Aorta (tissue), 5 donors: ENCODE results near the gene PACC1. TPM values are rescaled to one million over a fixed set of nuclear protein-coding genes. Genes with fewer than 3 reads are reported as not detected.

ENCODE experiments used
- ATAC-seq: fragments of 200-7000 bp; cut with Tn5 transposase; one replicate; pipeline ENCODE4 v1.9.1; 2022; ENCODE audit warnings: moderate library complexity; ENCODE audit not compliant: low FRiP score
- DNase-seq, 2 donors: peaks; one replicate each; pipeline ENCODE4 v3.0.0-alpha.2; 2020
- H3K27ac ChIP-seq, 2 donors: one replicate each; pipeline ENCODE4 v1.5.1; 2013; ENCODE audit warnings: low read length in 2 of 2, mild to moderate bottlenecking in 2 of 2, moderate library complexity in 2 of 2, control low read depth in 1 of 2, inconsistent platforms in 1 of 2, low read depth in 1 of 2
- H3K27me3 ChIP-seq, 2 donors: one replicate each; pipeline ENCODE4 v1.6.1; 2013; ENCODE audit warnings: control low read depth in 1 of 2, low read length in 1 of 2, mild to moderate bottlenecking in 1 of 2, moderate library complexity in 1 of 2; ENCODE audit not compliant: insufficient read depth in 2 of 2, control insufficient read depth in 1 of 2
- H3K36me3 ChIP-seq, 2 donors: one replicate each; pipeline ENCODE4 v1.6.1; 2013; ENCODE audit warnings: control low read depth in 1 of 2, low read length in 1 of 2, mild to moderate bottlenecking in 1 of 2; ENCODE audit not compliant: insufficient read depth in 2 of 2, control insufficient read depth in 1 of 2
- H3K4me1 ChIP-seq, 2 donors: one replicate each; pipeline ENCODE4 v1.6.1; 2013; ENCODE audit warnings: low read length in 2 of 2, control low read depth in 1 of 2, mild to moderate bottlenecking in 1 of 2, moderate library complexity in 1 of 2; ENCODE audit not compliant: insufficient read depth in 2 of 2, control insufficient read depth in 1 of 2
- H3K4me3 ChIP-seq, 2 donors: one replicate each; pipeline ENCODE4 v1.5.1; 2013; ENCODE audit warnings: low read length in 2 of 2, control low read depth in 1 of 2, mild to moderate bottlenecking in 1 of 2
- H3K9me3 ChIP-seq: one replicate; pipeline ENCODE4 v1.6.1; 2013; ENCODE audit warnings: mild to moderate bottlenecking, low read length; ENCODE audit not compliant: control insufficient read depth
- WGBS, 2 donors: extraction: QIAGEN DNeasy Blood & Tissue Kit; methylation state at CpG; one replicate each; pipeline ENCODE4 v1.1.7; 2013; 5-methylcytosine and 5-hydroxymethylcytosine counted together
- intact Hi-C, 2 donors: fragments of 100-400 bp; cut with DNase I; formaldehyde crosslinking; loops; one replicate each; pipeline versions ENCODE4 v1.14.2 to v1.15.0; 2022
- polyA plus RNA-seq, 2 donors: library from polyadenylated mRNA; stranded (reverse); fragments of 200-250 nt; gene quantifications; one replicate each; pipeline ENCODE4 v1.2.3, GENCODE V29; 2013
- total RNA-seq, 2 donors: library from RNA; stranded (reverse); fragmentation: NEBNext Ultra II Directional; extraction: Animal tissue kit (Norgen Biotek cat#: 25700); gene quantifications; one replicate each; pipeline ENCODE4 v1.2.1, GENCODE V29; 2021
- donor health status: healthy with polysubstance abuse.
- donor health status: Bipolar disorder and iron deficiency.
- donor health status: DM: no; HTN: no; CAD: no.
- donor health status: DM: no; HTN: no; CAD: no.
- donor health status: DM: yes; HTN: yes; CAD: no.

Gene PACC1
- total and polyA plus RNA-seq, 4 donors: 2.8 to 7.5 (median 4.9) TPM

- Histone ChIP-seq H3K4me1 (no peaks in the 10 kb centered on the region), H3K27me3 (no peaks in the 10 kb centered on the region), H3K36me3 (peaks cover 0 to 5% of the 10 kb centered on the region in 2 donors), H3K4me3 (no peak overlapping the region), H3K9me3 (no peaks in the 10 kb centered on the region), H3K27ac (no peak overlapping the region)
- intact Hi-C loops: no loop called here
- no peak for ATAC-seq
- WGBS, 2 donors: 58 to 63% methylated on average over 2 of the region's 2 CpGs
- DNase-seq: peak in 1 of 2 donors; percentile 53
Observed at GRCh38 chr1:212447478-212447877, 32.8 kb upstream of the PACC1 start.

- H3K27me3 ChIP-seq: no peaks in the 10 kb centered on the region
- H3K36me3 ChIP-seq: peaks cover 0 to 5% of the 10 kb centered on the region in 2 donors
- no peak overlapping the region for H3K27ac ChIP-seq
- WGBS, 2 donors: 68 to 72% methylated on average over 8 of the region's 8 CpGs
- intact Hi-C loops: no loop called here
- no peak overlapping the region for H3K4me3 ChIP-seq
- H3K9me3 ChIP-seq: no peaks in the 10 kb centered on the region
- no peaks in the 10 kb centered on the region for H3K4me1 ChIP-seq
- DNase-seq (peak in 1 of 2 donors; percentile 67), ATAC-seq (no peak)
Observed at GRCh38 chr1:212446333-212446732, 31.6 kb upstream of the PACC1 start.

- peaks cover 0 to 5% of the 10 kb centered on the region in 2 donors for H3K36me3 ChIP-seq
- WGBS, 2 donors: 93 to 94% methylated on average over 5 of the region's 5 CpGs
- no peak overlapping the region for H3K27ac ChIP-seq
- H3K9me3 ChIP-seq: no peaks in the 10 kb centered on the region
- intact Hi-C loops: no loop called here
- DNase-seq (no peak), ATAC-seq (no peak)
- no peak overlapping the region for H3K4me3 ChIP-seq
- no peaks in the 10 kb centered on the region for H3K4me1 ChIP-seq
- no peaks in the 10 kb centered on the region for H3K27me3 ChIP-seq
Observed at GRCh38 chr1:212442408-212442807, 27.7 kb upstream of the PACC1 start.

- no peak for DNase-seq
- WGBS, 2 donors: 62 to 73% methylated on average over 9 of the region's 9 CpGs
- H3K4me1 ChIP-seq: no peaks in the 10 kb centered on the region
- intact Hi-C loops: no loop called here
- H3K9me3 ChIP-seq: no peaks in the 10 kb centered on the region
- H3K27ac ChIP-seq: no peak overlapping the region
- peaks cover 0 to 3% of the 10 kb centered on the region in 2 donors for H3K36me3 ChIP-seq
- H3K27me3 ChIP-seq: no peaks in the 10 kb centered on the region
- no peak for ATAC-seq
- H3K4me3 ChIP-seq: no peak overlapping the region
Observed at GRCh38 chr1:212440419-212440818, 25.7 kb upstream of the PACC1 start.

GRCh38 chr1:212438831-212439237, 24.1 kb upstream of the PACC1 start:
- ATAC-seq (no peak), DNase-seq (no peak)
- Histone ChIP-seq H3K9me3 (no peaks in the 10 kb centered on the region), H3K36me3 (no peaks in the 10 kb centered on the region), H3K27ac (no peak overlapping the region), H3K4me1 (peaks cover 4% of the 10 kb centered on the region in 2 donors), H3K27me3 (no peaks in the 10 kb centered on the region), H3K4me3 (no peak overlapping the region)
- WGBS, 2 donors: 97 to 98% methylated on average over 2 of the region's 2 CpGs
- intact Hi-C loops: no loop called here

GRCh38 chr1:212437179-212437798, 22.6 kb upstream of the PACC1 start:
- WGBS, 2 donors: 85 to 86% methylated on average over 4 of the region's 4 CpGs
- H3K4me1 ChIP-seq: peaks cover 4% of the 10 kb centered on the region in 2 donors
- no peak for ATAC-seq
- H3K27me3 ChIP-seq: no peaks in the 10 kb centered on the region
- H3K27ac ChIP-seq: no peak overlapping the region
- no peak overlapping the region for H3K4me3 ChIP-seq
- no peaks in the 10 kb centered on the region for H3K36me3 ChIP-seq
- DNase-seq: no peak
- intact Hi-C loops: no loop called here
- no peaks in the 10 kb centered on the region for H3K9me3 ChIP-seq

GRCh38 chr1:212434992-212435391, 20.3 kb upstream of the PACC1 start:
- no peak overlapping the region for H3K27ac ChIP-seq
- no peaks in the 10 kb centered on the region for H3K27me3 ChIP-seq
- ATAC-seq (no peak), DNase-seq (no peak)
- no peaks in the 10 kb centered on the region for H3K9me3 ChIP-seq
- H3K4me3 ChIP-seq: no peak overlapping the region
- H3K36me3 ChIP-seq: no peaks in the 10 kb centered on the region
- intact Hi-C loops: no loop called here
- 95 to 96% methylated on average over 4 of the region's 4 CpGs for WGBS, 2 donors
- peaks cover 4% of the 10 kb centered on the region in 2 donors for H3K4me1 ChIP-seq

GRCh38 chr1:212433577-212434462, 19.1 kb upstream of the PACC1 start:
- H3K9me3 ChIP-seq: no peaks in the 10 kb centered on the region
- WGBS, 2 donors: 30 to 34% methylated on average over 17 of the region's 17 CpGs
- H3K27me3 ChIP-seq: no peaks in the 10 kb centered on the region
- DNase-seq: no peak
- H3K36me3 ChIP-seq: no peaks in the 10 kb centered on the region
- H3K4me1 ChIP-seq: peaks cover 4% of the 10 kb centered on the region in 2 donors
- H3K4me3 ChIP-seq: peak overlapping the region; percentile 94 to 99
- intact Hi-C loops: loop anchor here in 1 of 2 donors (2.0 kb wide), 1 partner anchor 19 kb away; no protein-coding TSS in a partner anchor
- H3K27ac ChIP-seq: peak overlapping the region; percentile 69 to 92
- no peak for ATAC-seq
